ENCODE data around the gene TMED4.

DNA sequence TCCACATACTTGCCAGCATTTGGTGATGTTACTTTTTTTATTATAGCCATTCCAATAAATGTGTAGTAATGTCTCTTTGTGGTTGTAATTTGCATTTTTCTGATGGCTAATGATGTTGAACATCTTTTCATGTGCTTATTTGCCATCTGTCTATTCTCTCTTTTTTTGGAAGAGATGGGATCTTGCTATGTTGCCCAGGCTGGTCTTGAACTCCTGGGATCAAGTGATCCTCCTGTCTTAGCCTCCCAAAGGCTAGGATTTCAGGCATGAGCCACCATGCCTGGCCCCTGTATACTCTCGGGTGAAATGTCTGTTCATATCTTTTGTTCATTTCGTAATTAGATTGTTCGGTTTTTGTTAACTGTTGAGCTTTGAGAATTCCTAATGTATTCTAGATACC is 27.8 kb upstream of the TMED4 start:
- TF ChIP-seq, protein P1, sequence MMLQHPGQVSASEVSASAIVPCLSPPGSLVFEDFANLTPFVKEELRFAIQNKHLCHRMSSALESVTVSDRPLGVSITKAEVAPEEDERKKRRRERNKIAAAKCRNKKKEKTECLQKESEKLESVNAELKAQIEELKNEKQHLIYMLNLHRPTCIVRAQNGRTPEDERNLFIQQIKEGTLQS (IDR thresholded peaks at IDR 0.05) = no peak
- TF ChIP-seq POLR2AphosphoS5 (IDR thresholded peaks at IDR 0.05; ENCODE audit: low read depth, low read length) (no peak), SRF (IDR thresholded peaks at IDR 0.05; ENCODE audit: low read depth) (no peak), JUND (IDR thresholded peaks at IDR 0.05) (no peak), POLR2A (IDR thresholded peaks at IDR 0.05; ENCODE audit: borderline replicate concordance, extremely low read depth, insufficient read depth, insufficient read length) (no peak), SIN3A (IDR thresholded peaks at IDR 0.05; ENCODE audit: low read depth) (no peak), TCF7L2 (IDR thresholded peaks at IDR 0.05; ENCODE audit: borderline replicate concordance, extremely low read depth, insufficient read depth, insufficient read length) (no peak), EZH2 (IDR thresholded peaks at IDR 0.05) (no peak), YY1 (IDR thresholded peaks at IDR 0.05; ENCODE audit: extremely low read depth, insufficient replicate concordance, low read depth, low read length) (no peak), RAD21 (IDR thresholded peaks at IDR 0.05; ENCODE audit: low read depth) (no peak), EGR1 (IDR thresholded peaks at IDR 0.05; ENCODE audit: low read depth) (no peak)
- TF ChIP-seq, protein P2, sequence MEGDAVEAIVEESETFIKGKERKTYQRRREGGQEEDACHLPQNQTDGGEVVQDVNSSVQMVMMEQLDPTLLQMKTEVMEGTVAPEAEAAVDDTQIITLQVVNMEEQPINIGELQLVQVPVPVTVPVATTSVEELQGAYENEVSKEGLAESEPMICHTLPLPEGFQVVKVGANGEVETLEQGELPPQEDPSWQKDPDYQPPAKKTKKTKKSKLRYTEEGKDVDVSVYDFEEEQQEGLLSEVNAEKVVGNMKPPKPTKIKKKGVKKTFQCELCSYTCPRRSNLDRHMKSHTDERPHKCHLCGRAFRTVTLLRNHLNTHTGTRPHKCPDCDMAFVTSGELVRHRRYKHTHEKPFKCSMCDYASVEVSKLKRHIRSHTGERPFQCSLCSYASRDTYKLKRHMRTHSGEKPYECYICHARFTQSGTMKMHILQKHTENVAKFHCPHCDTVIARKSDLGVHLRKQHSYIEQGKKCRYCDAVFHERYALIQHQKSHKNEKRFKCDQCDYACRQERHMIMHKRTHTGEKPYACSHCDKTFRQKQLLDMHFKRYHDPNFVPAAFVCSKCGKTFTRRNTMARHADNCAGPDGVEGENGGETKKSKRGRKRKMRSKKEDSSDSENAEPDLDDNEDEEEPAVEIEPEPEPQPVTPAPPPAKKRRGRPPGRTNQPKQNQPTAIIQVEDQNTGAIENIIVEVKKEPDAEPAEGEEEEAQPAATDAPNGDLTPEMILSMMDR (IDR thresholded peaks at IDR 0.05 in 2 of 3, conservative IDR thresholded peaks at IDR 0.05 in 1 of 3; ENCODE audit: borderline replicate concordance in 1 of 3, insufficient read depth in 1 of 3, low read depth in 2 of 3, low read length in 2 of 3) = no peak
- TF ChIP-seq, protein P3, sequence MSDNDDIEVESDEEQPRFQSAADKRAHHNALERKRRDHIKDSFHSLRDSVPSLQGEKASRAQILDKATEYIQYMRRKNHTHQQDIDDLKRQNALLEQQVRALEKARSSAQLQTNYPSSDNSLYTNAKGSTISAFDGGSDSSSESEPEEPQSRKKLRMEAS (IDR thresholded peaks at IDR 0.05) = no peak
- TF ChIP-seq, protein P4, sequence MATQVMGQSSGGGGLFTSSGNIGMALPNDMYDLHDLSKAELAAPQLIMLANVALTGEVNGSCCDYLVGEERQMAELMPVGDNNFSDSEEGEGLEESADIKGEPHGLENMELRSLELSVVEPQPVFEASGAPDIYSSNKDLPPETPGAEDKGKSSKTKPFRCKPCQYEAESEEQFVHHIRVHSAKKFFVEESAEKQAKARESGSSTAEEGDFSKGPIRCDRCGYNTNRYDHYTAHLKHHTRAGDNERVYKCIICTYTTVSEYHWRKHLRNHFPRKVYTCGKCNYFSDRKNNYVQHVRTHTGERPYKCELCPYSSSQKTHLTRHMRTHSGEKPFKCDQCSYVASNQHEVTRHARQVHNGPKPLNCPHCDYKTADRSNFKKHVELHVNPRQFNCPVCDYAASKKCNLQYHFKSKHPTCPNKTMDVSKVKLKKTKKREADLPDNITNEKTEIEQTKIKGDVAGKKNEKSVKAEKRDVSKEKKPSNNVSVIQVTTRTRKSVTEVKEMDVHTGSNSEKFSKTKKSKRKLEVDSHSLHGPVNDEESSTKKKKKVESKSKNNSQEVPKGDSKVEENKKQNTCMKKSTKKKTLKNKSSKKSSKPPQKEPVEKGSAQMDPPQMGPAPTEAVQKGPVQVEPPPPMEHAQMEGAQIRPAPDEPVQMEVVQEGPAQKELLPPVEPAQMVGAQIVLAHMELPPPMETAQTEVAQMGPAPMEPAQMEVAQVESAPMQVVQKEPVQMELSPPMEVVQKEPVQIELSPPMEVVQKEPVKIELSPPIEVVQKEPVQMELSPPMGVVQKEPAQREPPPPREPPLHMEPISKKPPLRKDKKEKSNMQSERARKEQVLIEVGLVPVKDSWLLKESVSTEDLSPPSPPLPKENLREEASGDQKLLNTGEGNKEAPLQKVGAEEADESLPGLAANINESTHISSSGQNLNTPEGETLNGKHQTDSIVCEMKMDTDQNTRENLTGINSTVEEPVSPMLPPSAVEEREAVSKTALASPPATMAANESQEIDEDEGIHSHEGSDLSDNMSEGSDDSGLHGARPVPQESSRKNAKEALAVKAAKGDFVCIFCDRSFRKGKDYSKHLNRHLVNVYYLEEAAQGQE (IDR thresholded peaks at IDR 0.05; ENCODE audit: low read depth) = no peak
